HG02981 (cell line): ENCODE measurements around the gene DOCK11.
"Not testable (repeated sequence)": the region's sequence is repeated elsewhere in the genome, so short reads cannot be mapped to it uniquely, and the experiment has no call there.

Experiments used
- ATAC-seq: cut with Tn5 transposase; IDR thresholded peaks from one replicate; pipeline ENCODE4 v1.9.1; 2021; ENCODE audit warnings: mild to moderate bottlenecking, moderate library complexity; ENCODE audit not compliant: unreplicated experiment

Gene DOCK11

GRCh38 chrX:118727686-118728339, 232.2 kb downstream of the DOCK11 start:
- no peak for ATAC-seq

- ATAC-seq = no peak
Measured at GRCh38 chrX:118729042-118729652, 233.5 kb downstream of the DOCK11 start.

GRCh38 chrX:118730500-118731247, 235.1 kb downstream of the DOCK11 start:
- ATAC-seq = no peak

GRCh38 chrX:118732551-118732950, 236.9 kb downstream of the DOCK11 start:
- not testable (repeated sequence) for ATAC-seq

- ATAC-seq = no peak
Measured at GRCh38 chrX:118734909-118735308, 239.3 kb downstream of the DOCK11 start.
